ENCODE results near the gene CATSPERB. TPM values are rescaled to one million over a fixed set of nuclear protein-coding genes. Genes with fewer than 3 reads are reported as not detected.
"Not testable (repeated sequence)": the region's sequence is repeated elsewhere in the genome, so short reads cannot be mapped to it uniquely, and the experiment has no call there.

The CATSPERB gene
- total RNA-seq, 1 donor from 2014 or later, result 0.60 TPM

DNA sequence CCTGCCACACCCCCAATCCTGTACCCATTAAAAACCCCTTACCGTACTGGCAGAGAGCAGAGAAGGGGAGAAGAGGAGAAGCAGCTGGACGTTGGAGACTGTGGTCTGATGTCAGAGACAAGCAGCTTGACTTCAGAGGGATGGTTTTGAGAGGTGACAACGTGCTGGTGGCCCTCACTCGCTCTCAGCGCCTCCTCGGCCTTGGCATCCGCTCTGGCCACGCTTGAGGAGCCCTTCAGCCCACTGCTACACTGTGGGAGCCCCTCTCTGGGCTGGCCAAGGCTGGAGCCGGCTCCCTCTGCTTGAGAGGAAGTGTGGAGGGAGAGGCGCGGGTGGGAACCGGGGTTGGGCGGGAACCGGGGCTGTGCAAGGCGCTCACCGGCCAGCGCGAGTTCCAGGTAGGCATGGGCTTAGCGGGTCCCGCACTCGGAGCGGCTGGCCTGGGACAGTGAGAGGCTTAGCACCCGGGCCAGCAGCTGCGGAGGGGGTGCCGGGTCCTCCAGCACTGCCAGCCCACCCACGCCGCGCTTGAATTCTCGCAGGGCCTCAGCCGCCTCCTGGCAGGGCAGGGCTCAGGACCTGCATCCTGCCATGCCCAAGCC is 154.2 kb downstream of the CATSPERB start:
- DNase-seq (ENCODE audit: low read depth), result no peak

DNA sequence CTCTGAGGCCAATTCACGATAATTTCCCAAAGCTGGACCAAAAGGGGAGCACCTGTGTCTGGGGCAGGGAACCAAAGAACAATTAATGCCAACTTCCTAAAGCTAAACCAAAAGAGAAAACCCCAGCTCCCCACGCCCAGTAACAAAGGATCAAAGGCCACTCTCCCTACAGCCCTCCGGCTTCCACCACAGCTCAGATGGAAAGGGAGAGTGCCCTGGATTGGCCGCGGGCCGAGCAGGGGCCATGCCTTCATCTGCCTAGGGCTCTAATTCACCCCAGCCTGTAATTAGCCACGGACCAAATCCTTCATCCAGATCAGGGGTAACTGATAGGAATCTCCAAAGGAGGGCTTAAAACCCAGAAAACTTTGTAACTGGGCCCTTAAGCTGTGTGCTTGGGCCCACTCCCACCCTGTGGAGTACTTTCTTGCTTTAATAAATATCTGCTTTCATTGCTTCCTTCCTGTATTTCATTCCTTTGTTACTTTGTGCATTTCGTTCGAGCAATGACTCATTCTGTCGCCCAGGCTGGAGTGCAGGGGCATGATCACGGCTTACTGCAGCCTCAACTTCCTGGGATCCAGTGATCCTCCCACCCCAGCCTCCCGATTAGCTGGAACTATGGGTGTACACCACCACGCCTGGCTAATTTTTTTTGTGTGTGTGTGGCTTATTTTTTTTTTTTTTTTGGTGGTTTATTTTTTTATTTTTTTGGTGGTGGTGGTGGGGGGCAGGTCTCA is 156.2 kb downstream of the CATSPERB start:
- DNase-seq (ENCODE audit: low read depth), result no peak

DNA sequence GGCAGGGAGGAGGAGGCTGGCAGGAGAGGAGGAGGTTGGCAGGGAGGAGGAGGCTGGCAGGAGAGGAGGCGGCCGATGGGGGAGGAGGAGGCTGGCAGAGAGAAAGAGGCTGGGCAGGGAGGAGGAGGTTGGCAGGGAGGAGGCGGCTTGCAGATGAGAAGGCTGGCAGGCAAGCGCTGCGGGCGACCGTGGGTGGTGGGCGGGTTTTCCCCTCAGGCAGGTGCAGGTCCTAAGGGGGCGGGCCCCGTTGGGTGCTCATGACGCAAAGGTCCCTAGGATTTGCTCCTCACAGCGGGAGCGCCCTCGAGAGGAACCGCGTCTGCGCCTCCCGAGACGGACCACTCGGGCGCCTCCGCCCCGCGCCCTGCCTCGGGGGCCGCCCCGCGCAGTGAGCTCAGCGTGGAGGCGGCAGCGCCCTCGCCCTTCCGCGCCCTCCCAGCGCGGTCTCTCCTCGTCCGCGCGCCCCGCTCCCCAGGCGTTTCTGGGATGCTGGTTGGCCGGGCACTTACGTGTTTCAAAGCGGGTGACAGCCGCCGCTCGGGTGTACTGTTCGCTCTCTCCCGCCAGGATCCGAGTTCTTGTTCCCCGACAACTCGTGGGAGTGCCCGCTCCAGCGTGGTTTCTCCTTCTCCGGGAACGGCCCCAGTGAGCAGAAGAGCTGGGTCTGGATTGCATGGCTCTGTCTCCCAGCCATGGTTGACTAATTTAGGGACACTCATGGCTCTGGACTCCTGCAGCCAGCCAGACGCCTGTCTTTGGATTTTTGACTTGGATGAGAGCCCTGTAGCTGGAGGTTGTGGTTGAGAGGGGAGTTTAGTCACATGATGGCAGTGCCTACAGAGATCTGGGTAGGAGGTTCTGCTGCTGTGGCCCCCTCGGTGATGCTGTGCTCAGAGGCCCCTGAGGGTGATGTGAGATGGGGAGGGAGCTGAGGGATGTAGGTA is 157.7 kb downstream of the CATSPERB start:
- DNase-seq (ENCODE audit: low read depth), result peak; percentile 35

DNA sequence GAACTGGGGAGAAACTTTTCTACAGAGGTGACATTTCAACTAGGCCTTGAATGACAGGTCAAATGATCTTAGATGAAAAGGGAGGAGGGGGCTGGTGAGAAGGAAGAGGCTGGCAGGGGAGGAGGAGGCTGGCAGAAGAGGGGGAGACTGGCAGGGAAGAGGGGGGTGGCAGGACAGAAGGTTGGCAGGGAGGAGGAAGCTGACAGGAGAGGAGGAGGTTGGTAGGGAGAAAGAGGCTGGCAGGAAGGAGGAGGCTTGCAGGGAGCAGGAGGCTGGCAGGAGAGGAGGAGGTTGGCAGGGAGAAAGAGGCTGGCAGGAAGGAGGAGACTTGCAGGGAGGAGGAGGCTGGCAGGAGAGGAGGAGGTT is 158.4 kb downstream of the CATSPERB start:
- DNase-seq (ENCODE audit: low read depth), result no peak

DNA sequence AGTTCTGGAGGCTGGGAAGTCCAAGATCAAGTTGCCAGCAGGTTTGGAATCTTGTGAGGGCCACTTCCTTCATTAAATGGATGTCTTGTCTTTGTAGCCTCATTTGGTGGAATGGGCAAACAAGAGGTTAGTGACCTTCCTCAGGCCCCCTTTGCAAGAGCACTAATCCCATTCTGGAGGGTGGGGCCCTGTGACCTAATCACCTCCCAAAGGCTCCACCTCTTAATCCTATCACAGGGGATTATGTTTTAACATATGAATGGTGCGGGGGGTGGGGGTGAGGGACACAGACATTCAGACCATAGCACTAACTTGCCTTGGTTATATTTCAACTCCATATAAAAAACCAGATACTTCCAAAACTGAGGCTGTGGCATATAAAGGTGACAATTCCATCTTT is 161.9 kb downstream of the CATSPERB start:
- no peak for DNase-seq (ENCODE audit: low read depth)

DNA sequence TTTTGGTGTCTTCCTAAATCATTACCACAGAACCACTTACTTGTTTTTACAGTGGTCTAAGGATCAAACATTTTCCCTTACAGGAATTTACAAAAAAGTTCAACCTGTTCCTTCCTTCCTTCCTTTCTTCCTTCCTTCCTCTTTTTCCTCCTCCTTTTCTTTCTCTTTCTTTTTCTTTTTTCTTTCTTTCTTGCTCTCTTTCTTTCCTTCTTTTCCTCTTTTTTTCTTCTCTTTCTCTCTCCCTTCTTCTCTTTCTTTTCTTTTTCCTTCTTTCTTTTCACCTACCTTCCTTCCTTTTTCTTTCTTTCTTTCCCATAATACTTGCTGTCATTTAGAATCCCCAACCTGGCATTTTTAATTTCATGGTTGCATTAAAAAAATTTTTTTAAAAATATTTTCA is 162.6 kb downstream of the CATSPERB start:
- DNase-seq (ENCODE audit: low read depth), result no peak

DNA sequence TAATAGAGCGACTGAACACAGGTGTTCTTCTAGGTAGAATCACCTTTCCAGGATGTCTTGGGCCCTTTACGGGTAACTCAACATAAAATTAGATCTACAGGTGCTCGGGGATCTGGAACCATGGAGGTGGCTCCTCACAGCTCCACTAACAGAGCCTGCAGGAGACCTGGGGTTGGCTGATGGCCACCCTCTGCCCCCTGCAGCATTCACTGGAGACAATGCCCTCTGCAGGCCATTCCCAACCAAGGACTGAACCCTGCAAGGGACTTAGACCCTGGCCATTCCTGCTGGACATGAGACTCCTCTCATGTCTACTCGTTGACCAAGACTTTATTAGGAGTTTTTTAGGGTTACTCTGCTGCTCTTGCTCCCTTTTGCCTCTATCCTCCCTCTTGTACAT is 163.3 kb downstream of the CATSPERB start:
- no peak for DNase-seq (ENCODE audit: low read depth)

DNA sequence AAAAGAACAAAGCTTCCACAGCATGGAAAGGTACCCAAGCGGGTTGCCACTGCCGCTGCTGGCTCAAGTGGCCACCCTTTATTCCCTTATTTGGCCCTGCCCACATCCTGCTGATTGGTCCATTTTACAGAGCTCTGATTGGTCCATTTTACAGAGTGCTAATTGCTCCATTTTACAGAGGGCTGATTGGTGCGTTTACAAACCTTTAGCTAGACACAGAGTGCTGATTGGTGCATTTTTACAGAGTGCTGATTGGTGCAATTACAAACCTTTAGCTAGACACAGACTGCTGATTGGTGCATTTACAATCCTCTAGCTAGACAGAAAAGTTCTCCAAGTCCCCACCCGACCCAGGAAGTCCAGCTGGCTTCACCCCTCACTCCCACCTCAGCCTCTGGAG is 164.1 kb downstream of the CATSPERB start:
- not testable (repeated sequence) for DNase-seq (ENCODE audit: low read depth)

DNA sequence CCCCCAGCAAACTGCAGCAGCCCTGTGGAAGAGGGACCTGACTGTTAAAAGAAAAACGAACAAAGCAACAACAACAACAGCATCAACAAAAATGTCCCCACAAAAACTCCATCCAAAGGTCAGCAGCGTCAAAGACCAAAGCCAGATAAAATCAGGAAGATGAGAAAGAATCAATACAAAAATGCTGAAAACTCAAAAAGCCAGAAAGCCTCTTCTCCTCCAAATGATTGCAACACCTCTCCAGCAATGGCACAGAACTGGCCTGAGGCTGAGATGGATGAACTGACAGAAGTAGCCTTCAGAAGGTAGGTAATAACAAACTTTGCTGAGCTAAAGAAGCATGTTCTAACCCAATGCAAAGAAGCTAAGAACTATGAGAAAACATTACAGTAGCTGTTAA is 176.4 kb downstream of the CATSPERB start:
- DNase-seq (ENCODE audit: low read depth), result no peak

DNA sequence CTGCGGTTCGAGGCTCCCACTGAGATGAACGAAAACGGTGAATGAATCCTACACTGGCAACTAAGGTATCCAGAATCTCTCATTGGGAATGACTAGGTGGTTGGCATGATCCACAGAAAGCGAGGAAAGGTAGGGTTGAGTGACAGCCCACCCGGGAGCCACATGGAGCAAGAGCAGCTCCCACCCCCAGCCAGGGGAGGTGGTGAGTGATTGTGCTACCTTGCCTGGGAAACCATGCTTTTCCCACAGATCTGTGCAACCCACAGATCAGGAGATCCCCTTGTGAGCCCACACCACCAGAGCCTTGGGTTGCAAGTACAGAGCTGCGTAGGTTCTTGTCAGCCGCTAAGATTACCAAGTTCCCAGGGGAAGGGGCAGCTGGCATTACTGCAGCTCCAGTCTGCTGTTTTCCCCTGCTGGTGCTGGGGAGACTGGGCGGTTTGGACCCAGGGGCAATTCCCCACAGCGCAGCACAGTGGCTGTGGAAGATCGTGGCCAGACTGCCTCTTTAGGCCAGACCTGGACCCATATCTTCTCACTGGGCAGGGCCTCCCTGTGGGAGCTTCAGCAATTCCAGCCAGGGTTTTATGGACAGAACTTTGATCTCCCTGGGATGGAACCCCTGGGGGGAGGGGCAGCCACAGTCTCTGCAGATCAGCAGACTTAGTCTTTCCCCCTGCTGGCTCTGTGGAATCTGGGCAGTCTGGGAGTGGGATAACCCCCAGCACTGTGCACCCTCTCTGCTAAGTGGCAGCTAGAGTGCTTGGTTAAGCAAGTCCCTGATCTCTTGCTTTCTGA is 177.2 kb downstream of the CATSPERB start:
- DNase-seq (ENCODE audit: low read depth), result no peak

DNA sequence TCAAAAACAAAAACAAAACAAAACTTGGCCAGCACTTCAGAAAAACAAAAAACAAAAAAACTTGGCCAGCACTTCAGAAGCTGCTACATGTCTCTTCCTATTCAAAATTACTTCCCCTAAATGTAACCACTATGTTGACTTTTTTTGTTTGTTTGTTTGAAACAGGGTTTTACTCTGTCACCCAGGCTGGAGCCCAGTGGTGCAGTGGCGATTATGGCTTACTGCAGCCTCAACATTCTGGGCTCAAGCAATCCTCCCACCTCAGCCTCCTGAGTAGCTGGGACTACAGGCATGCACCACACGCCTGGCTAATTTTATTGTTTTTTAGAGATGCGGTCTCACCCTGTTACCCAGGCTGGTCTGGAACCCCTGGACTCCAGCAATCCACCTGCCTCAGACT is 183.8 kb downstream of the CATSPERB start:
- no peak for DNase-seq (ENCODE audit: low read depth)

DNA sequence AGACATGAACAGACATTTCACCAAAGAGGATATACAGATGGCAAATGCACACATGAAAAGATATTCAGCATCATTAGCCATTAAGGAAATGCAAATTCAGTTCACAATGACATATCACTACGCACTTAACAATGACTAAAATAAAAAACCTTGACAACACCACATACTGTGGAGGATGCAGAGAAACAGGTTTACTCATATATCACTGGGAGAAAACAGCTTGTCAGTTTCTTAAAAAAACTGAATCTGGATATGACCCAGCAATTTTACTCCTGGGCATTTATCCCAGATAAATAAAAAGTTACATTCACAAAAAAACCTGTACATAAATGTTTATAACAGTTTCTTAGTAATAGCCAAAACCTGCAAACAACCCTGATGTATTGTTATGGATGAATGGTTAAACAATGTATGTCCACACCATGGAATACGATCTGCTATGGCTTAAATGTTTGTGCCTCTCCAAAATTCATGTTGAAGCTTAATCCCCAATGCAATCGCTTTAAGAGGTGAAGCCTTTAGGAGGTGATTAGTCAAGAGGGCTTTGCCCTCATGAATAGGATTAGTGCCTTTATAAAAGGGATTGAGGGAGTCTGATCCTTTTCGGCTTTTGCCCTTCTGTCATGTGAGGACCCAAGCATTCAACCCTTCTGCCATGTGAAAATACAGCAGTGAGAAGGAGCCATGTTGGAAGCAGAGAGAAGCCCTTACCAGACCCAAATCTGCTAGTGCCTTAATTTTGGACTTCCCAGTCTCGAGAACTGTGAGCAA is 185.8 kb downstream of the CATSPERB start:
- no peak for DNase-seq (ENCODE audit: low read depth)

DNA sequence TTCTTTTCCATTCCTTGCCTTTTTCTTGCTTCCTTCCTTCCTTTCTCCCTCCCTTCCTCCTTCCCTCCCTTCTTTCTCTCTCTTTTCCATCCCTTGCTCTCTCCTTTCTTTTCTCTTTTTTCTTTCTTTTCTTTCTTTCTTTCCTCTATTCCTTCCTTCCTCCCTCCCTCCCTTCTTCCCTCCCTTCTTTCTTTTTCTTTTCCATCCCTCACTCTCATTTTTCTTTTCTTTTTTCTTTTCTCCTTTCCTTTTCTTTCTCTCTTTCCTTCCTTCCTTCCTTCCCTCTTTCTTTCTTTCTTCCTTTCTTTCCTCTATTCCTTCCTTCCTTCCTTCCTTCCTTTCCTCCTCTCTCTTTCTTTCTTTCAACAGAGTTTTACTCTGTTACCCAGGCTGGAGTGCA is 186.7 kb downstream of the CATSPERB start:
- no peak for DNase-seq (ENCODE audit: low read depth)

DNA sequence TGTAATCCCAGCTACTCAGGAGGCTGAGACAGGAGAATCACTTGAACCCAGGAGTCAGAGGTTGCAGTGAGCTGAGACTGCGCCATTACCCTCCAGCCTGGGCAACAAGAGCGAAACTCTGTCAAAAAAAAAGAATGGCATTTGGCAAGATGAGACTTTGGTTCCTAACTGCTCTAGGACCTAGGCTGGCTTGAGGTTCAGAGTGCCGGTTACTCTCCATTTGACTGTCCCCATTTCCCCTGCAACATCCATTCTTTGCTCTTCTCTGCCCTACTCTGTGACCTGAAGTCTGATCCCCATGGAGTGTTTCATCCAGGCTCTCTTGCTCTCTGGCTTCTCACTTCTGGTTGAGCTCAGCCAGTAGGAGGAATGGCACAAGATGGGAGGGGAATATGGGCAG is 195.6 kb downstream of the CATSPERB start:
- no peak for DNase-seq (ENCODE audit: low read depth)

DNA sequence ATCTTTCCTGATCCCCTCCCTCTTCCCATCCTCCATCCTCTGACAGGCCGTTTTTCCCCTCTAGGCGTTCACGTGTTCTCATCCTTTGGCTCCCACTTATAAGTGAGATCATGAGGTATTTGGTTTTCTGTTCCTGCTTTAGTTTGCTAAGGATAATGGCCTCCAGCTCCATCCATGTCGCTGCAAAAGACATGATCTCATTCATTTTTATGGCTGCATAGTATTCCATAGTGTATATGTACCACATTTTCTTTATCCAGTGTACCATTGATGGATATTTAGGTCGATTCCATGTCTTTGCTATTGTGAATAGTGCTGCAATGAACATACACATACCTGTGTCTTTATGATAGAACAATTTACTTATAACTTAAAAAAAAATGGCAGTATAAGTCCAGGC is 197.8 kb downstream of the CATSPERB start:
- not testable (repeated sequence) for DNase-seq (ENCODE audit: low read depth)

DNA sequence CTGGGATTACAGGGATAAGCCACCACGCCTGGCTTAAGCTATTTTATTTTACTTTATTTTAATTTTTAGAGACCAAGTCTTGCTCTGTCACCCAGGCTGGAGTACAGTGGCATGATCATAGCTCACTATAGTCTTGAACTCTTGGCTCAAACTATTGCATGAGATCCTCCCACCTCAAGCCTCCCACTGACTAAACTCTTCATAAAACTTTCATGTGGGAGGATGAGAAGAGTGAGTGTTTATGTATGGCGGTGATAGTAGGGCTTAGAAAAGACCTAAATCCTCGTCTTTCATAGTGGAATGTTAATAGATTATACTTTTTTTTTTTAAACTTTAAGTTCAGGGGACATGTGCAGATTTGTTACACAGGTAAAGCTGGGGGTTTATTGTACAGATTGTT is 198.3 kb downstream of the CATSPERB start:
- DNase-seq (ENCODE audit: low read depth), result no peak

Other genes starting within 250 kb of the CATSPERB start
- 68.4 and 127 TPM in 2 replicates for gene PPP4R3A, start 221.8 kb downstream of the CATSPERB start, total RNA-seq
- 4.6 and 18.4 TPM in 2 replicates for gene TC2N, start 135.4 kb upstream of the CATSPERB start, total RNA-seq
- 3.0 TPM in 1 of 2 replicates, not detected in the other for gene FBLN5, start 215.6 kb upstream of the CATSPERB start, total RNA-seq